Activated CD8-positive, alpha-beta memory T cell treated with anti-CD3 and anti-CD28 coated beads for 1 hour (primary cell): ENCODE results near the gene CIZ1.

ENCODE experiments used
- DNase-seq, 2 donors: peaks; one replicate each; pipeline ENCODE4 v3.0.0-alpha.2; 2020; ENCODE audit warnings: low read depth in 1 of 2; ENCODE audit errors: extremely low read depth in 1 of 2

CIZ1 gene

GRCh38 chr9:128127990-128128835, 63.2 kb downstream of the CIZ1 start:
- DNase-seq = peak; percentile 55 to 74

- peak; percentile 23 to 75 for DNase-seq
Observed at GRCh38 chr9:128127568-128127989, 63.8 kb downstream of the CIZ1 start, which contains the start of gene PTGES2. TSS of gene PTGES2 (minus strand) at chr9:128127729. CDS start at chr9:128127717, 12 bp downstream.

DNA sequence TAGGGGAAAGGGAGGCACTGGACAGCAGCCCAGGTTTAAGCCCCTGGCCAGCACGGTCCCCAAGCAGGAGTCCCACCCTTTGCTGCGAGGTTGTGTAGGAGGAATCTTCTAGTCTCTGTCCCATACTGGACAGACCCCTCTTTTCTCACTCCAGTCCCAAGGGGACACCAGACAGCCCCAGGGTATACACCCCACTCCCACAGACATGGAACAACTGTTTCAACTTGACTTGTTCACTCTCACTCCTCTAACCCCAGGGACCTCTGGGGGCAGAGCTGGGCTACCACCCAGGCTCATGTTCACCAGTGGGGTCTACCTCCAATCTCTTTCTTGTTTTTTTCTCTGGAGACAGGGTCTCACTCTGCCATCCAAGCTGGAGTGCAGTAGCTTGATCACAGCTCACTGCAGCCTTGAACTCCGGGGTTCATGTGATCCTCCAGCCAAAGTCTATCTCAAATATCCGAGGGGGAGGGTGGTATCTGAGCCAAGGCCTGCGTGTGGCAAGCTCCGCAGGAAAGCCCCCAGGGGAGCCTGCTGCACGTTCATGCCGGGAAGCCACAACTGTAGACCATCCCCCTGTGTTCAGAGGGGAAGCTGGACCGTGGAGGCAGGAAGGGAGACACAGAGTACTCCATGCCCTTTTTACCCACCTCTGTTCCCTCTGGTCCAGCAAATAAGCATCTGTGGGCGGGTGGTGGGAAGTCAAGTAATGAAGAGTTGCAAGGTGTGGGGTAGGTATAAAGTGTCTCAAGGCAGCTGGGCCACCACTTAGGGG, 65.6 kb downstream of the CIZ1 start:
- DNase-seq = no peak

GRCh38 chr9:128124873-128125579, 66.3 kb downstream of the CIZ1 start:
- no peak for DNase-seq

DNA sequence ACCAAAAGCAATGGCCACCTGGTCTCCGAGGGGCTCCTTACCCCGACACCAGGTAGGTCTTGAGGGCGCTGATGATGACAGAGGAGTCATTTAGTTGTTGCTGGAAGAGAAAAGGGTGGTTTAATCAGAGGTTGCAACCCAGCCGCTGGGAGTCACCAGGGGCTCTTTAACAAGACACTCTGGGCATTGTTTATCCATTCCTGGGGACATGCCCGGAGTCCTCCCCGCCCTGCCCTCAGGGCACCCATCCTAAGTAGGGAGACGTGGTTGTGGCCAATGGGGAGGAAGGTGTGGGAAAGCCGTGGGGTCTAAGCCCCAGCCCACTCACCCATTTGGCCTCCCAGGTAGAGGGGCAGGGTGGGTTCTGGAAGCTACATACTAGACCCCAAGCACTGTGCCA, 66.9 kb downstream of the CIZ1 start:
- DNase-seq = no peak

GRCh38 chr9:128123451-128124080, 67.8 kb downstream of the CIZ1 start:
- no peak for DNase-seq

DNA sequence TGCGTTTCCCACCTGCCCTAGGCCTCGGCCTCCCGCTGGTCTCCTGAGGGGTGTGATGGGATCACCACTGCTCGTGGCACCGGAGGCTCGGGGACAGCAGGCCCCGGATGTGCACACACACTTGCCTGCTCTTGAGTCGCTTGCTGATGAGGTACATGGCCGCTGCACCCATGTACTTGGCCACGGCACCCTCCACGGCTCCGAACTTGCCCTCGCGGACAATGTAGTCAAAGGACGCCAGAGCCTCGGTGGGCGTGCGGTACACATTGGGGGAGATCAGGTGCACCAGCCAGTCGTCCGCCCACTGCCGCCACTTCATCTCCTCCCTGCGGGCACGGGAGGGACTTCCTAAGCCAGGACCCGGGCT, 68.6 kb downstream of the CIZ1 start:
- DNase-seq = no peak

- no peak for DNase-seq
Observed at GRCh38 chr9:128121924-128122808, 69.2 kb downstream of the CIZ1 start.

DNA sequence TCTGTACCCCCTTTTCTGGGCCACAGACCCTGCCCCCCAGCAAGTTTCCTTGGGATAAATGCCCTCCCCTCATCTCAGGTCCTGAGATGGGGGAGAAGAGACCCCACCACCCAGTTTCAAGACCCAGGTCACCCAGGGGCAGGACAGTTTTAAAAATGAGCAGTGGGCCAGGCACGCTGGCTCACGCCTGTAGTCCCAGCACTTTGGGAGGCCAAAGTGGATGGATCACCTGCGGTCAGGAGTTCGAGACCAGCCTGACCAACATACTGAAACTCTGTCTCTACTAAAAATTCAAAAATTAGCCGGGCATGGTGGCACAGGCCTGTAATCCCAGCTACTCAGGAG, 69.9 kb downstream of the CIZ1 start:
- no peak for DNase-seq

DNA sequence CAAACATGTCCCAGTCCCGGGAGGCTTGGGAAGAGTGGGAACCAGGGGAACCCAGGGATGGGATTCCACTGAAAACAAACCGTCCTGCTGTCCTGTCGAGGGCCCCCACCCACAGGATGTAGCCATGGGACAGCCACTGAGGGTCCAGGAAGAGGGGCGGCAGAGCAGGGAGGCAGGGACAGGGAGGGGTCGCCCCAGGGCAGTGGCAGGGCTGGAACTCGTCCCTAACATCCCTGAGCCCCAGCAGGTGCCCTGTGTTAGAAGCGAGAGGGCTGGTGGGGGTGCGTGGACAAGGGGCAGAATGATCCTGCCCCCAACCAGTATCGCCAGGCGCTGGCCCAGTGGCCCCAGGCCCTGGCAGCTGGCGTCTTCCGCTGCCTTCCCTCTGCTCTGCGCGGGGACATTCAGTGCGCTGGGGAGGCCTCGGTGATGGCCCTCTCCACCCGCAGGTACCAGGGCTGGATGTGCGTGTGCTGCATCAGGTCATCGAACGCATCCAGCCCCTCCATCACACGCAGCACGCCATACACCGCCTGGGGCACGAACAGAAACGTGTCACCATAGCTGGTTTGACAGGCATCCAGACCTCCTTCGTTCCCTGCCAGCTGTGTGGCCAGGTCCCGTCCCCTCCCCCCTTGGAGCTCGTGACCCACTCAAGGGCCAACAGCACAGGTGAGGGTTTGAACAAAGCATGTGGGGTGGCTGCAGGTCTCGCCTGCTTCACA, 70.5 kb downstream of the CIZ1 start:
- no peak for DNase-seq

GRCh38 chr9:128120061-128120740, 71.2 kb downstream of the CIZ1 start:
- no peak for DNase-seq

DNA sequence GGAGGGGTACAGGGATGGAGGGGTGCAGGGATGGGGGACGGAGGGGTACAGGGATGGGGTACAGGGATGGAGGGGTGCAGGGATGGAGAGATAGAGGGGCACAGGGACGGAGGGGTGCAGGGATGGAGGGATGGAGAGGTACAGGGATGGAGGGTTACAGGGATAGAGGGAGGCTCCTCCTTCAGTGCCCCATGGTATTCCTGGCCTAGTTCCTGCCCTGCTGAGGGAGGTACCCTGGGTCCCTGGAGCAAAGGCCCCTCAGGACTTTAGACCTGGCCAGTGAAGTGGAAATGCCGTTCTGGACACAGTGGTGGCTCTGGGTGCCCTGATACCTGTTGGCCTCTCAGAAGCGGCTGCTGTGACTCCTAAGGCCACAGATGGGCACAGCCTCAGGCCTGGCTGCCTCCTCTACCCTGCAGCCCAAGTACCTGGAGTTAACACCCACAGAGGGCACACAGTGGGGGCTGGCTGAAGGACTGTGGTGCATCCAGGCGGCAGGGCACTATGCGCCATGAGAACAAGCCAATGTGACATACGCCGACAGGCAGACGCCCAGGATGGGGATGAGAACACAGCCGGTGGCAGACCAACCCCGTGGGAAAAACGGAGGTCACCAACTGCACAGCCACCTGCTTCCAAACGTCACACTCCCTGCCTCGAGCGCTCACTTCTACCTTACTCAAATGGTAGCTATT, 72.3 kb downstream of the CIZ1 start:
- DNase-seq = no peak

DNA sequence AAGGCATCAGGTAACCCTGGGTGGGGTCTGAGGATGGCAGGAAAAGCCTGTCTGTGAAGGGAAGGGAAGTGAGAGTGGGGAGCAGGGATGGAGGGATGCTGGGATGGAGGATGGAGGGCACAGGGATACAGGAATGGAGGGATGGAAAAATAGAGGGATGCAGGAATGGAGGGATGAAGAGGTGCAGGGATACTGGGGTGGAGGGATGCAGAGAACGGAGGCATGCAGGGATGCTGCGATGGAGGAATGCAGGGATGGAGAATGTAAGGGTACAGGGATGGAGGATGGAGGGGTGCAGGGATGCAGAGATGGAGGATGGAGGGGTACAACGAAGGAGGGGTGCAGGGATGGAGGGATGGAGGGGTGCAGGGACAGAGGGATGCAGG, 72.9 kb downstream of the CIZ1 start:
- no peak for DNase-seq

GRCh38 chr9:128117613-128118471, 73.5 kb downstream of the CIZ1 start:
- peak; percentile 90 to 98 for DNase-seq

DNA sequence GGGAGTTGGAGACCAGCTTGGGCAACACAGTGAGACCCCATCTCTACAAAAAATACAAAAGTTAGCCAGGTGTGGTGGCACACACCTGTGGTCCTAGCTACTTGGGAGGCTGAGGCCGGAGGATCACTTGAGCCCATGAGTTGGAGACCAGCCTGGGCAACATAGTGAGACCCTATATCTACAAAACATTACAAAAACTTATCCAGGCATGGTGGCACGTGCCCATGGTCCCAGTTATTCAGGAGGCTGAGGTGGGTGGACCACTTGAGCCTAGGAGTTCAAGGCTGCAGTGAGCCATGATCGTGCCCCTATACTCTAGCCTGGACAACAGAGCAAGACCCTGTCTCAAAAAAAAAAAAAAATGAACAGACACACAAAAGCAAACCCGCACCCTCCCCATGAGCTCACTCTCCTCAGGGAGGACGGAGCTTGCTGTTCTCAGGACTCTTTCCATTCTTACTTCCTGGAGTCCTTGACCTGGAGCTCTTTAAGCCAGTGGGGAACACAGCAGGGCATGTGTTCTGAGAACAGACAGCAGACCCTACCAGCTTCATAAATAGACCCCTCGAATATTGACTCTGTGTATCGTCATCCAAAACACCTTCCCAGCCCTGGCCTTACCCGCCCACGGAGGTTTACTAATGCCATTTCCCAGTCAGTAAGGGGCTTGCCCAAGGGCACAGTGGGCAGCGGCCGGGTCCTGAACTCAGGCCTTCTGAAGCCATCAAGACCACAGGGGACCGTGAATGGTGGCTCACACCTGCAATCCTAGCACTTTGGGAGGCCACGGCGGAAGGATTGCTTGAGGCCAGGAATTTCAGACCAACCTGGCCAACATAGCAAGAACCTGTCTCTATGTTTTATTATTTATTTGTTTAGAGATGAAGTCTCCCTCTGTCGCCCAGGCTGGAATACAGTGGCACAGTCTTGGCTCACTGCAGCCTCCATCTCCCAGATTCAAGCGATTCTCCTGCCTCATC, 75.0 kb downstream of the CIZ1 start:
- DNase-seq = no peak
